NCI-H446 (cell line): ENCODE data around the gene PCDHGB3.
"Not testable (repeated sequence)": the region's sequence is repeated elsewhere in the genome, so short reads cannot be mapped to it uniquely, and the experiment has no call there.

Source experiments
- DNase-seq, 2 experiments: peaks; one replicate each; lab custom pipeline; 2025; lab: John Stamatoyannopoulos, UW

PCDHGB3 gene

DNA sequence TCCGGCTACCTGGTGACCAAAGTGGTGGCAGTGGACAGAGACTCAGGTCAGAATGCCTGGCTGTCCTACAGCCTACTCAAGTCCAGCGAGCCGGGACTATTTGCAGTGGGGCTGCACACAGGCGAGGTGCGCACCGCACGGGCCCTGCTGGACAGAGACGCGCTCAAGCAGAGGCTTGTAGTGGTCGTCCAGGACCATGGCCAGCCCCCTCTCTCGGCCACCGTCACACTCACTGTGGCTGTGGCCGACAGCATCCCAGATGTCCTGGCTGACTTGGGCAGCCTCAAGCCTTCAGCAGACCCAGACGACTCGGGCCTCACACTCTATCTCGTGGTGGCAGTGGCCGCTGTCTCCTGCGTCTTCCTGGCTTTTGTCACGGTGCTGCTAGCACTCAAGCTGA lies 13.1 kb upstream of the PCDHGB3 start:
- DNase-seq: no peak

- DNase-seq: peak; percentile 62 to 64
Measured at GRCh38 chr5:141359790-141360426, 10.1 kb upstream of the PCDHGB3 start, which contains the start of gene PCDHGB2. Gene PCDHGB2 (plus strand): TSS chr5:141359994. CDS start chr5:141360136, 142 bp downstream.

DNA sequence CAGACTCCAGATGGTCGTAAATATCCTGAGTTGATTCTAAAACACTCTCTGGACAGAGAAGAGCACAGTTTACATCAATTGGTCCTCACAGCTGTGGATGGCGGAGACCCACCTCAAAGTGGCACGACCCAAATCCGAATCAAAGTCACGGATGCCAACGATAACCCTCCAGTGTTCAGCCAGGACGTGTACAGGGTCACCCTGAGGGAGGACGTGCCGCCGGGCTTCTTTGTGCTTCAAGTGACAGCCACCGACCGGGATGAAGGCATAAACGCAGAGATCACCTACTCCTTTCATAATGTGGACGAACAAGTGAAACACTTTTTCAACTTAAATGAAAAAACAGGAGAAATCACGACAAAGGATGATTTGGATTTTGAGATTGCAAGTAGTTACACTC lies 9.4 kb upstream of the PCDHGB3 start:
- DNase-seq: no peak

GRCh38 chr5:141362719-141363118 lies 7.3 kb upstream of the PCDHGB3 start:
- no peak for DNase-seq

DNA sequence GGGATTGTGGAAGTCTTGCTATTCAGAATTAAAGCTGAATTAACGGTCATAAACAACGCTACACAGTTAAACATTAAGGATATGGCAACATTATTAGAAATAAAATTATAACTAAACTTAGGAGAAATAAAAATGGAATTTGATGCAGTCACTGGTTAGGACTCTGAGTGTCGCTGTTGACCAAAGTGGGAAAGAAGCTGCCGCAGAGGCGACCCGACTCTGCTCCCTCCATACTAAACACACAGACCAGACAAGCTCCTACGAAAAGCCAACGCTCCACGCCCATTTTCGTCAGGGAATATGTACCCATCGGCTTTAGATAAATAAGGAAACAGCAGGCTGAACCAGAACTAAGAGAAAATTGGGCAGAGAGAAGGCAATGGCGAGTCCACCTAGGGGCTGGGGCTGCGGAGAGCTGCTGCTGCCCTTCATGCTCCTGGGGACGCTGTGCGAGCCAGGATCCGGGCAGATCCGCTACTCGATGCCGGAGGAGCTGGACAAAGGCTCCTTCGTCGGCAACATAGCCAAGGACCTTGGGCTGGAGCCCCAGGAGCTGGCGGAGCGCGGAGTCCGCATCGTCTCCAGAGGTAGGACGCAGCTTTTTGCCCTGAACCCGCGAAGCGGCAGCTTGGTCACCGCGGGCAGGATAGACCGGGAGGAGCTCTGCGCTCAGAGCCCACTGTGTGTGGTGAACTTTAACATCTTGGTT lies 5.9 kb upstream of the PCDHGB3 start, which contains the start of gene PCDHGA5:
Gene PCDHGA5 (plus strand): TSS at position 211 of the 709 bp plus-strand sequence. CDS start 169 bp downstream, at position 380.
- no peak for DNase-seq

GRCh38 chr5:141366016-141366896 lies 3.8 kb upstream of the PCDHGB3 start:
- DNase-seq: no peak

DNA sequence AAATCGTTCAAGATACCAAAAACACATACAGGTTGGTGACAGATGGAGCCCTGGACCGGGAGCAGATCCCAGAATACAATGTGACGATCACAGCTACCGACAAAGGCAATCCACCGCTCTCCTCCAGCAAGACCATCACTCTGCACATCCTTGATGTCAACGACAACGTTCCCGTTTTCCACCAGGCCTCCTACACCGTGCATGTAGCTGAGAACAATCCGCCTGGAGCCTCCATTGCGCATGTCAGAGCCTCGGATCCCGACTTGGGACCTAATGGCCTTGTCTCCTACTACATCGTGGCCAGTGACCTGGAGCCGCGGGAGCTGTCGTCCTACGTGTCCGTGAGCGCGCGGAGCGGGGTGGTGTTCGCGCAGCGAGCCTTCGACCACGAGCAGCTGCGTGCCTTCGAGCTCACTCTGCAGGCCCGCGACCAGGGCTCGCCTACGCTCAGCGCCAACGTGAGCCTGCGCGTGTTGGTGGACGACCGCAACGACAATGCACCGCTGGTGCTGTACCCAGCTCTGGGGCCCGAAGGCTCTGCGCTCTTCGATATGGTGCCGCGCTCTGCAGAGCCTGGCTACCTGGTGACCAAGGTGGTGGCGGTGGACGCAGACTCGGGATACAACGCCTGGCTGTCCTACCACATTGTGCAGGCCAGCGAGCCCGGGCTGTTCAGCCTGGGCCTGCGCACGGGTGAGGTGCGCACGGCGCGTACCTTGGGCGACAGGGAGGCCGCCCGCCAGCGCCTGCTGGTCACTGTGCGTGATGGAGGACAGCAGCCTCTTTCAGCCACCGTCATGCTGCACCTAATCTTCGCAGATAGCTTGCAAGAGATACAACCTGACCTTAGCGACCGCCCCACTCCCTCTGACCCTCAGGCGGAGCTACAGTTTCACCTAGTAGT lies 1.8 kb downstream of the PCDHGB3 start:
- DNase-seq: no peak

DNA sequence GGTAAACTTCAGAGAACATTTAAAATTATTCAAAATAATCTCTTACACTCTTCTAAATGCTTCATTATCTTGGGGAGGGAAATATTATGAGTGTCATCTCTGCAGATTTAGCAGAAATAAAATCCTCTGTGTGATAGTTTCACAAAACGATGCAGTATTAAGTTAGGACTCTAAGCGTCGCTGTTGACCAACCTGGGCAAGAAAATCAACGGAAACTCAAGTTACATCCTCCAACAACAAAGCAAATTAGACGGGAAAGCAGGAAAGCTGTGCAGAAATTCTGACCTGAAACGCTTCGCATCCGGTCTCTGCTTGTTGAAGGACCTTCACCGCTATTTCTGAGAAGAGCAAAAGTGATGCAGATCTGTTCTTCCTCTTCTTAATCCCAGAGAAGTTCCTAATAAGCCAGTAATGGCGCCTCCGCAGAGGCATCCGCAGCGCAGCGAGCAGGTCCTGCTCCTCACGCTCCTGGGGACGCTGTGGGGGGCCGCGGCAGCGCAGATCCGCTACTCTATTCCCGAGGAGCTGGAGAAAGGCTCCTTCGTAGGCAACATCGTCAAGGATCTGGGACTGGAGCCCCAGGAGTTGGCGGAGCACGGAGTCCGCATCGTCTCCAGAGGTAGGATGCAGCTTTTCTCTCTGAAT lies 3.8 kb downstream of the PCDHGB3 start, which contains the start of gene PCDHGA6:
Gene PCDHGA6 (plus strand): TSS at position 219 of the 645 bp plus-strand sequence. CDS start 193 bp downstream, at position 412.
- no peak for DNase-seq

- DNase-seq: no peak
Measured at GRCh38 chr5:141374627-141375026, 4.6 kb downstream of the PCDHGB3 start.

- not testable (repeated sequence) for DNase-seq
Measured at GRCh38 chr5:141375444-141376155, 5.6 kb downstream of the PCDHGB3 start.

DNA sequence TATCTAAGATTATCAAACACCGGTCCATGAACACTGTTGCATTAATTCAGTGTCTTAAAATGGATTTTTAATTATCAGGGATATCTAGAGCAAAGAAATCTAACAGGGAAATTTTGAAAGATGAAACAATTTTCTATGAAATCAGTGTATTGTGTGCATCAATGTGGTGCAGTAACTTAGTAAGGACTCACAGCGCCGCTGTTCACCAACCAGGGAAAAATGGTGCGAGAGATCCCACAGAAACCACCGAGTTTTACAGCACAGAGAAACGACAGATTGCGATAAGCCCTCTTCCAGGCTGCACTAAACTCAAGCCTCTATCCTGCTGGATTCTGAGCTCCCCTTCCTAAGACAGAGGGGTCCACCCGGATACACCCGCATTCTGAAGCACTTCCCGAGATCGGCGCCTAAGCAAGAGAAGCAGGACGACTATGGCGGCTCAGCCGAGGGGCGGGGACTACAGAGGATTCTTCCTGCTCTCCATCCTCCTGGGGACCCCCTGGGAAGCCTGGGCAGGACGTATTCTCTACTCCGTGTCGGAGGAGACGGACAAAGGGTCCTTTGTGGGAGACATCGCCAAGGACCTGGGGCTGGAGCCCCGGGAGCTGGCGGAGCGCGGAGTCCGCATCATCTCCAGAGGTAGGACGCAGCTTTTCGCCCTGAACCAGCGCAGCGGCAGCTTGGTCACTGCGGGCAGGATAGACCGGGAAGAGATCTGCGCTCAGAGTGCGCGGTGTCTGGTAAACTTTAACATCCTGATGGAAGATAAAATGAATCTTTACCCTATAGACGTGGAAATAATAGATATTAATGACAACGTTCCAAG lies 12.6 kb downstream of the PCDHGB3 start, which contains the start of gene PCDHGA7:
Gene PCDHGA7 (plus strand): TSS at position 274 of the 826 bp plus-strand sequence. CDS start 158 bp downstream, at position 432.
- no peak for DNase-seq

- no peak for DNase-seq
Measured at GRCh38 chr5:141383345-141383744, 13.3 kb downstream of the PCDHGB3 start.

DNA sequence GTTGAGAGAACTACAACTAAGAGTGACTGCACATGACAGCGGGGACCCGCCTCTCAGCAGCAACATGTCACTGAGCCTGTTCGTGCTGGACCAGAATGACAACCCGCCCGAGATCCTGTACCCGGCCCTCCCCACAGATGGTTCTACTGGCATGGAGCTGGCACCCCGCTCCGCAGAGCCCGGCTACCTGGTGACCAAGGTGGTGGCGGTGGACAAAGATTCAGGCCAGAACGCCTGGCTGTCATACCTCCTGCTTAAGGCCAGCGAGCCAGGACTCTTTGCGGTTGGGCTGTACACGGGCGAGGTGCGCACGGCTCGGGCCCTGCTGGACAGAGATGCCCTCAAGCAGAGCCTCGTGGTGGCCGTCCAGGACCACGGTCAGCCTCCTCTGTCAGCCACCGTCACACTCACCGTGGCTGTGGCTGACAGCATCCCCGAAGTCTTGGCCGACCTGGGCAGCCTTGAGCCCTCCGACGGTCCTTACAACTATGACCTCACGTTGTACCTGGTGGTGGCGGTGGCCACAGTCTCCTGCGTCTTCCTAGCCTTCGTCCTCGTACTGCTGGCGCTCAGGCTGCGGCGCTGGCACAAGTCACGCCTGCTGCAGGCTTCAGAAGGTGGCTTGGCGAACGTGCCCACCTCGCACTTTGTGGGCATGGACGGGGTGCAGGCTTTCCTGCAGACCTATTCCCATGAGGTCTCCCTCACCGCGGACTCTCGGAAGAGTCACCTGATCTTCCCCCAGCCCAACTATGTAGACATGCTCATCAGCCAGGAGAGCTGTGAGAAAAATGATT lies 14.6 kb downstream of the PCDHGB3 start:
- no peak for DNase-seq

DNA sequence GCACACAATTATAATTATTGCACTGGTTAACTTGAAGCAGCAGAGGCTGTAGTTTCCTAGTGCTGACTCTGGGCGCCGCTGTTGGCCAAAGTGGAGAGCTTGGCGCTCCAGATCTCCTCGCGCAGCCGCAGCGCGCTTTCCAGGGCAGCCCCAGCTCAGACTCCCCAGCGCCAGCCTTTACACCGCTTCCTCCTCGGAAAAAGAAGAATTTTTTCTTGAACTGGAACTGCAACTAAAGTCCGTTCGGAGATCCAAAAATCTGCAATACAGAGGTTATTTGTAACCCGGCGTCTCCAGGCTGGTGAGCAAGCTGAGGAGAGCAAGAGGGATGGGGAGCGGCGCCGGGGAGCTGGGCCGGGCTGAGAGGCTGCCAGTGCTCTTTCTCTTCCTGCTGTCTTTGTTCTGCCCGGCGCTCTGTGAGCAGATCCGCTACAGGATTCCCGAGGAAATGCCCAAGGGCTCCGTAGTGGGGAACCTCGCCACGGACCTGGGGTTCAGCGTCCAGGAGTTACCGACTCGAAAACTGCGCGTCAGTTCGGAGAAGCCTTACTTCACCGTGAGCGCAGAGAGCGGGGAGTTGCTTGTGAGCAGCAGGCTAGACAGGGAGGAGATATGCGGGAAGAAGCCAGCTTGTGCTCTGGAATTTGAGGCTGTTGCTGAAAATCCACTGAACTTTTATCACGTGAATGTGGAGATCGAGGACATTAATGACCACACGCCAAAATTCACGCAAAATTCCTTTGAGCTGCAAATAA lies 17.7 kb downstream of the PCDHGB3 start, which contains the start of gene PCDHGB4:
Gene PCDHGB4 (plus strand): TSS at position 142 of the 755 bp plus-strand sequence. CDS start 187 bp downstream, at position 329.
- not testable (repeated sequence) for DNase-seq

GRCh38 chr5:141388661-141389060 lies 18.6 kb downstream of the PCDHGB3 start:
- no peak for DNase-seq

- DNase-seq: no peak
Measured at GRCh38 chr5:141389153-141390042, 19.4 kb downstream of the PCDHGB3 start.
